NCI-H2171 treated with DMSO at 0.1 percent for 48 hours (cell line): ENCODE measurements around the gene KEAP1.

Experiments used
- DNase-seq: peaks from one replicate; lab custom pipeline; 2025; lab: John Stamatoyannopoulos, UW

The KEAP1 gene

DNA sequence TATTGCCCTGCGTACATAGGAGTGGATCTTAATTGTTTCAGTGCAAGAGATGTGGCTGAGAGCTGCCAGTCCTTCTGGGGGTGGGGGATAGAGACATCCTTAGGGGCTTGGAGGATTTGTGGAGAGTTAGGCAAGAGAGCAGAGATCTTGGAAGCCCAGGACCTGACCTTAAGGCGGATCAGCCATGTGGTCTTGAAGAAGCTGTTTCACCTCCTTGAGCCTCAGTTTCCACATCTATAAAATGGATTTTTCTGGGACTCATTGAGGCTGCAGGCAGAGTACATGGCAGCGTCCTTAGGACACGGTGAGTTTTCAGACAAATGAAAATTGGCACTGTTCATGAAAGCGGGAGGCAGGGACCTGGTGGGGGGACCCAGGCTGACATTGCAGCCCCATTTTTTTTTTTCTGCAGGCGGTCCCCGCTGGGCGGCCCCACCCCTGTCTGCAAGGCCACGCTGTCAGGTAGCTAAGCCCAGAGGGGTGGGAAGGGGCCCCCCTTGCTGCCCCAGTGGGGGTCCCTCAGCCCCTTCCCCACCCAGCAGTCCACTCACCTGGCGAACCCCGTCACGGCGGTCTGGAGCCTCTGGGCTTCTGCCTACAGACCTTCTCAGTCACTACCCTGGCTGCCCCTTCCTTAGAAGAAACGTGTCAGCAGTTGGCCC, 52.8 kb downstream of the KEAP1 start:
- no peak for DNase-seq

DNA sequence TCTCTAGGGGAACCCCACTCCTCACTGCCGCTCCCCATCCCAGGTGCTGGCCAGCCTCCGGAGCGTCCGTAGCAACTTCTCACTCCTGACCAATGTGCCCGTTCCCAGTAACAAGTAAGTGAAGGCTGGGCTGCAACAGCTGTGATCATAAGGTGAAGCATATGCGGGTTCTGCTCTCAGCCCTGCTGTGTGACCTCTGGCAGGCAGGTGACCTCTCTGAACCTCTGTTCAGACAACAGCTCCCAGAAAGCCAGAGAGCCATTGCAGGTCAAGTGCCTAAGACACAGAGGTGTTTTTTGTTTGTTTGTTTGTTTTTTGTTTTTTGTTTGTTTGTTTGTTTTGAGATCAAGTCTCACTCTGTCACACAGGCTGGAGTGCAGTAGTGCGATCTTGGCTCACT, 54.1 kb downstream of the KEAP1 start:
- DNase-seq, result no peak

DNA sequence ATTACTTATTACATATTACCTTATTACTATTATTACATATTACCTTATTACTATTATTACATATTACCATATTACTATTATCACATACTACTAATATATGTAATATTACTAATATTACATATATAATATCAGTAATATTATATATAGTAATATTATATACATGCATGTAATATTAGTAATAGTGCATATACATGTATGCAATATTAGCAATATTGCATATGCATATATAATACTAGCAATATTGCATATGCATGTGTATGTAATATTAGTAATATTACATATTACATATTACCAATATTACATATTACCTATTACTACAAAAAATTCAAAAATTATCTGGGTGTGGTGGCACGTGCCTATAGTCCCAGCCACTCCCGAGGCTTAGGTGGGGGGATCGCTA, 60.5 kb downstream of the KEAP1 start:
- DNase-seq, result no peak

DNA sequence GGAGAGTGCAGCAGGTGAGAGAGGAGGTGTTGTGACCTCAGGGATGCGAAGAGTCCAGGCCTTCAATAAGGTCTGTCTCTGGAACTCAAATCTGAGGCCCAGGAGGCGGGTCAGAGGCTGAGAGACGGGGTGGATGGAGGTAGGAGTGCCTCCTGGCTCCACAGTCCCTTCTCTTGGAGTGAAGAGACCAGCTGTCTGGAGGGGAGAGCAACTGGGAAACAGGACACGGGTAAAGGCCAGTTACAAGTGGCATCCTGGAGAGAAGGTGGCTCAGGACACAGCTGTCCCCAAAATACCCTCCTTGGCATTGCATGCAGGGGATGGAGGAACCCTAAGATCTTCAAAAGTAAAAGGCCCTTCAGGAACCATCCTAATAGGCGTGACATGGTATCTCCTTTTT, 63.6 kb downstream of the KEAP1 start:
- no peak for DNase-seq
